HepG2 (cell line): ENCODE measurements around the gene STC2. TPM values are rescaled to one million over a fixed set of nuclear protein-coding genes. Genes with fewer than 3 reads are reported as not detected.

ENCODE experiments used
- BHLHE40 ChIP-seq: IDR thresholded peaks from 2 replicates; pipeline ENCODE4 v1.6.1; 2011; ENCODE audit warnings: low read length, improper control_type of control experiment
- ELF3 ChIP-seq: IDR thresholded peaks from 2 replicates; pipeline ENCODE4 v1.6.1; 2016; ENCODE audit warnings: missing genetic modification reagents, missing compliant biosample characterization
- HDAC2 ChIP-seq: sonication (generic); formaldehyde crosslinking; IDR thresholded peaks from 2 replicates; pipeline ENCODE4 v1.4.0; 2020; ENCODE audit warnings: missing genetic modification reagents
- ISL2 ChIP-seq: sonication (generic); formaldehyde crosslinking; IDR thresholded peaks from 2 replicates; pipeline ENCODE4 v1.5.0; 2020; ENCODE audit warnings: missing genetic modification reagents
- MYNN ChIP-seq: sonication (generic); formaldehyde crosslinking; IDR thresholded peaks from 2 replicates; pipeline ENCODE4 v1.4.0; 2020; ENCODE audit warnings: mild to moderate bottlenecking, low read depth, missing genetic modification reagents
- NKX3-1 ChIP-seq: sonication (generic); formaldehyde crosslinking; IDR thresholded peaks from 2 replicates; pipeline ENCODE4 v1.5.0; 2020; ENCODE audit warnings: missing genetic modification reagents
- RBM39 ChIP-seq: fragments of 200-400 bp; formaldehyde crosslinking; IDR thresholded peaks from one replicate; pipeline ENCODE4 v1.6.1; 2018; ENCODE audit warnings: antibody characterized with exemption, mild to moderate bottlenecking, low read depth, low read length; ENCODE audit not compliant: poor library complexity, severe bottlenecking
- REPIN1 ChIP-seq: sonication (generic); formaldehyde crosslinking; IDR thresholded peaks from 2 replicates; pipeline ENCODE4 v1.8.0; 2022; ENCODE audit warnings: missing genetic modification reagents, low read depth, mild to moderate bottlenecking, borderline replicate concordance
- SP140L ChIP-seq: sonication (generic); formaldehyde crosslinking; IDR thresholded peaks from 2 replicates; pipeline ENCODE4 v1.4.0; 2020; ENCODE audit warnings: missing genetic modification reagents, borderline replicate concordance
- SP5 ChIP-seq: IDR thresholded peaks from 2 replicates; pipeline ENCODE4 v1.6.1; 2016; ENCODE audit warnings: low read depth, borderline replicate concordance
- TP53 ChIP-seq: sonication (generic); formaldehyde crosslinking; conservative IDR thresholded peaks from 2 replicates; pipeline ENCODE4 v1.4.0; 2020; ENCODE audit warnings: missing genetic modification reagents
- ZNF121 ChIP-seq: sonication (generic); formaldehyde crosslinking; IDR thresholded peaks from 2 replicates; pipeline ENCODE4 v1.5.0; 2020; ENCODE audit warnings: mild to moderate bottlenecking, missing genetic modification reagents
- ZNF263 ChIP-seq: sonication (generic); formaldehyde crosslinking; IDR thresholded peaks from 2 replicates; pipeline ENCODE4 v1.4.0; 2020; ENCODE audit warnings: missing genetic modification reagents
- ZNF460 ChIP-seq: sonication (generic); formaldehyde crosslinking; IDR thresholded peaks from 2 replicates; pipeline ENCODE4 v1.5.1; 2020; ENCODE audit warnings: missing genetic modification reagents, mild to moderate bottlenecking, borderline replicate concordance
- ZNF556 ChIP-seq: sonication (generic); formaldehyde crosslinking; IDR thresholded peaks from 2 replicates; pipeline ENCODE4 v1.4.0; 2020; ENCODE audit warnings: mild to moderate bottlenecking, missing genetic modification reagents, borderline replicate concordance
- ZNF629 ChIP-seq: sonication (generic); formaldehyde crosslinking; conservative IDR thresholded peaks from 2 replicates; pipeline ENCODE4 v1.5.0; 2020; ENCODE audit warnings: missing genetic modification reagents
- polyA plus RNA-seq, 8 experiments: library from polyadenylated mRNA; depleted of rRNA in 3 of 8; stranded (reverse) in 7 of 8; unstranded in 1 of 8; fragments of >200 nt; fragmentation: Illumina TruSeq in 4 of 8; extraction: Trizol in 4 of 8; gene quantifications; 2 replicates each; pipeline versions ENCODE4 v1.2.1 to v1.2.3, GENCODE V29; 2011 to 2016; ENCODE audit warnings: low read depth in 4 of 8, missing spikeins in 1 of 8, mixed read lengths in 1 of 8; ENCODE audit not compliant: insufficient read depth in 1 of 8
- total RNA-seq, 5 experiments: library from RNA; depleted of rRNA; stranded (reverse); fragments of >200 nt; fragmentation: Illumina TruSeq; extraction: Trizol; gene quantifications; 2 replicates each; pipeline ENCODE4 v1.2.3, GENCODE V29; 2016; ENCODE audit warnings: low read depth in 1 of 5
- TF ChIP-seq, protein P1 (sequence below): sonication (generic); formaldehyde crosslinking; IDR thresholded peaks from 2 replicates; pipeline ENCODE4 v1.4.0; 2020; ENCODE audit warnings: missing genetic modification reagents, borderline replicate concordance
- TF ChIP-seq, protein P2 (sequence below): IDR thresholded peaks from 2 replicates; pipeline ENCODE4 v1.6.1; 2016; ENCODE audit warnings: low read depth, control low read depth
- TF ChIP-seq, protein P3 (sequence below): sonication (generic); formaldehyde crosslinking; IDR thresholded peaks from 2 replicates; pipeline ENCODE4 v1.5.0; 2020; ENCODE audit warnings: missing genetic modification reagents, mild to moderate bottlenecking, borderline replicate concordance
- TF ChIP-seq, protein P4 (sequence below): sonication (generic); formaldehyde crosslinking; IDR thresholded peaks from 2 replicates; pipeline ENCODE4 v1.4.0; 2020; ENCODE audit warnings: missing genetic modification reagents

Gene STC2
- total and polyA plus RNA-seq, 2 of the 13 experiments (the other 11 are each of a cell fraction or from before 2014, with no cell fraction given) = 27.1 to 69.2 TPM

DNA sequence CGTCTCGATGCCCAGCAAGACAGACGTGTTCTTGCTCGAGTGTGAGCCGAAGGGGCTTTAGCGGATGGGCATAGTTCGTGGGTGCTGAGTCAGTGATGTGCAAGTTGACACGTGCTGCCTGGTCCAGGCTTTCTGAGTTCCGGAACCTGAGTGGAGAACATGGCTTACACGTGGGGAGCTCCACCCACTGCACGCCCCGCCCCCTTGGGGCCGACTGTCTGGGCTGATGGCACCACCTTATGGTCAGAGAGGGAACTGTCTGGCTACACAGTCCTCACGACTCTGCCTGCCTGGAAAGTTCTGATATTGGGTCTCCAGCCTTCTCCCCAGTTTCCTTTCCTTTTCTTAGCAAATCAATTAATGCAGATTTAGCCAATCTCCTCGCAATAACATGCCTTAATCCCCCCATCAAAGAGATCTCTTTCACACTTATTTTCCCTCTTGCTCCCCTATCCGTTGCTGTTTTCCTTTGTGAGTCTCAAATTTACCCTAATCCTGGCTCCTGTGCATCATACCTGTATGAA lies 3.8 kb upstream of the STC2 start (continued):
- TF ChIP-seq TP53 (CRISPR knock-in tag) = peak; percentile 73; the same call in 1 of the 2 replicates
- TF ChIP-seq, protein P1, sequence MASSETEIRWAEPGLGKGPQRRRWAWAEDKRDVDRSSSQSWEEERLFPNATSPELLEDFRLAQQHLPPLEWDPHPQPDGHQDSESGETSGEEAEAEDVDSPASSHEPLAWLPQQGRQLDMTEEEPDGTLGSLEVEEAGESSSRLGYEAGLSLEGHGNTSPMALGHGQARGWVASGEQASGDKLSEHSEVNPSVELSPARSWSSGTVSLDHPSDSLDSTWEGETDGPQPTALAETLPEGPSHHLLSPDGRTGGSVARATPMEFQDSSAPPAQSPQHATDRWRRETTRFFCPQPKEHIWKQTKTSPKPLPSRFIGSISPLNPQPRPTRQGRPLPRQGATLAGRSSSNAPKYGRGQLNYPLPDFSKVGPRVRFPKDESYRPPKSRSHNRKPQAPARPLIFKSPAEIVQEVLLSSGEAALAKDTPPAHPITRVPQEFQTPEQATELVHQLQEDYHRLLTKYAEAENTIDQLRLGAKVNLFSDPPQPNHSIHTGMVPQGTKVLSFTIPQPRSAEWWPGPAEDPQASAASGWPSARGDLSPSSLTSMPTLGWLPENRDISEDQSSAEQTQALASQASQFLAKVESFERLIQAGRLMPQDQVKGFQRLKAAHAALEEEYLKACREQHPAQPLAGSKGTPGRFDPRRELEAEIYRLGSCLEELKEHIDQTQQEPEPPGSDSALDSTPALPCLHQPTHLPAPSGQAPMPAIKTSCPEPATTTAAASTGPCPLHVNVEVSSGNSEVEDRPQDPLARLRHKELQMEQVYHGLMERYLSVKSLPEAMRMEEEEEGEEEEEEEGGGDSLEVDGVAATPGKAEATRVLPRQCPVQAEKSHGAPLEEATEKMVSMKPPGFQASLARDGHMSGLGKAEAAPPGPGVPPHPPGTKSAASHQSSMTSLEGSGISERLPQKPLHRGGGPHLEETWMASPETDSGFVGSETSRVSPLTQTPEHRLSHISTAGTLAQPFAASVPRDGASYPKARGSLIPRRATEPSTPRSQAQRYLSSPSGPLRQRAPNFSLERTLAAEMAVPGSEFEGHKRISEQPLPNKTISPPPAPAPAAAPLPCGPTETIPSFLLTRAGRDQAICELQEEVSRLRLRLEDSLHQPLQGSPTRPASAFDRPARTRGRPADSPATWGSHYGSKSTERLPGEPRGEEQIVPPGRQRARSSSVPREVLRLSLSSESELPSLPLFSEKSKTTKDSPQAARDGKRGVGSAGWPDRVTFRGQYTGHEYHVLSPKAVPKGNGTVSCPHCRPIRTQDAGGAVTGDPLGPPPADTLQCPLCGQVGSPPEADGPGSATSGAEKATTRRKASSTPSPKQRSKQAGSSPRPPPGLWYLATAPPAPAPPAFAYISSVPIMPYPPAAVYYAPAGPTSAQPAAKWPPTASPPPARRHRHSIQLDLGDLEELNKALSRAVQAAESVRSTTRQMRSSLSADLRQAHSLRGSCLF (CRISPR knock-in tag) = no peak
- TF ChIP-seq, protein P2, sequence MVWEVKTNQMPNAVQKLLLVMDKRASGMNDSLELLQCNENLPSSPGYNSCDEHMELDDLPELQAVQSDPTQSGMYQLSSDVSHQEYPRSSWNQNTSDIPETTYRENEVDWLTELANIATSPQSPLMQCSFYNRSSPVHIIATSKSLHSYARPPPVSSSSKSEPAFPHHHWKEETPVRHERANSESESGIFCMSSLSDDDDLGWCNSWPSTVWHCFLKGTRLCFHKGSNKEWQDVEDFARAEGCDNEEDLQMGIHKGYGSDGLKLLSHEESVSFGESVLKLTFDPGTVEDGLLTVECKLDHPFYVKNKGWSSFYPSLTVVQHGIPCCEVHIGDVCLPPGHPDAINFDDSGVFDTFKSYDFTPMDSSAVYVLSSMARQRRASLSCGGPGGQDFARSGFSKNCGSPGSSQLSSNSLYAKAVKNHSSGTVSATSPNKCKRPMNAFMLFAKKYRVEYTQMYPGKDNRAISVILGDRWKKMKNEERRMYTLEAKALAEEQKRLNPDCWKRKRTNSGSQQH (CRISPR knock-in tag) = 0 out of 2 replicates have a peak, but pooled peaks have one; percentile 73
- TF ChIP-seq NKX3-1 = peak; percentile 67; the same call in 1 of the 2 replicates
- peak; percentile 34; the same call in 1 of the 2 replicates for TF ChIP-seq REPIN1 (CRISPR knock-in tag)
- TF ChIP-seq ZNF121 (CRISPR knock-in tag) = no peak
- no peak for TF ChIP-seq ZNF629 (CRISPR knock-in tag)
- TF ChIP-seq, protein P3, sequence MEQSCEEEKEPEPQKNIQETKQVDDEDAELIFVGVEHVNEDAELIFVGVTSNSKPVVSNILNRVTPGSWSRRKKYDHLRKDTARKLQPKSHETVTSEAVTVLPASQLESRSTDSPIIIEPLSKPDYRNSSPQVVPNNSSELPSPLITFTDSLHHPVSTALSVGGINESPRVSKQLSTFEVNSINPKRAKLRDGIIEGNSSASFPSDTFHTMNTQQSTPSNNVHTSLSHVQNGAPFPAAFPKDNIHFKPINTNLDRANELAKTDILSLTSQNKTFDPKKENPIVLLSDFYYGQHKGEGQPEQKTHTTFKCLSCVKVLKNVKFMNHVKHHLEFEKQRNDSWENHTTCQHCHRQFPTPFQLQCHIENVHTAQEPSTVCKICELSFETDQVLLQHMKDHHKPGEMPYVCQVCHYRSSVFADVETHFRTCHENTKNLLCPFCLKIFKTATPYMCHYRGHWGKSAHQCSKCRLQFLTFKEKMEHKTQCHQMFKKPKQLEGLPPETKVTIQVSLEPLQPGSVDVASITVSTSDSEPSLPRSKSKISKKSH = peak; percentile 94
- no peak for TF ChIP-seq ZNF460
- TF ChIP-seq HDAC2 (CRISPR knock-in tag) = peak; percentile 72
- TF ChIP-seq, protein P4, sequence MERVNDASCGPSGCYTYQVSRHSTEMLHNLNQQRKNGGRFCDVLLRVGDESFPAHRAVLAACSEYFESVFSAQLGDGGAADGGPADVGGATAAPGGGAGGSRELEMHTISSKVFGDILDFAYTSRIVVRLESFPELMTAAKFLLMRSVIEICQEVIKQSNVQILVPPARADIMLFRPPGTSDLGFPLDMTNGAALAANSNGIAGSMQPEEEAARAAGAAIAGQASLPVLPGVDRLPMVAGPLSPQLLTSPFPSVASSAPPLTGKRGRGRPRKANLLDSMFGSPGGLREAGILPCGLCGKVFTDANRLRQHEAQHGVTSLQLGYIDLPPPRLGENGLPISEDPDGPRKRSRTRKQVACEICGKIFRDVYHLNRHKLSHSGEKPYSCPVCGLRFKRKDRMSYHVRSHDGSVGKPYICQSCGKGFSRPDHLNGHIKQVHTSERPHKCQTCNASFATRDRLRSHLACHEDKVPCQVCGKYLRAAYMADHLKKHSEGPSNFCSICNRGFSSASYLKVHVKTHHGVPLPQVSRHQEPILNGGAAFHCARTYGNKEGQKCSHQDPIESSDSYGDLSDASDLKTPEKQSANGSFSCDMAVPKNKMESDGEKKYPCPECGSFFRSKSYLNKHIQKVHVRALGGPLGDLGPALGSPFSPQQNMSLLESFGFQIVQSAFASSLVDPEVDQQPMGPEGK = 0 out of 2 replicates have a peak, but pooled peaks have one; percentile 30
- 0 out of 2 replicates have a peak, but pooled peaks have one; percentile 31 for TF ChIP-seq ZNF556 (CRISPR knock-in tag)
- TF ChIP-seq SP5 (CRISPR knock-in tag) = peak; percentile 86
- no peak for TF ChIP-seq RBM39
- TF ChIP-seq ZNF263 = 0 out of 2 replicates have a peak, but pooled peaks have one; percentile 20
- TF ChIP-seq SP140L (CRISPR knock-in tag) = no peak
- TF ChIP-seq BHLHE40 = peak; percentile 86
- TF ChIP-seq ISL2 (CRISPR knock-in tag) = peak; percentile 48; the same call in 1 of the 2 replicates
- TF ChIP-seq ELF3 (CRISPR knock-in tag) = peak; percentile 56
- TF ChIP-seq MYNN (CRISPR knock-in tag) = peak; percentile 38; the same call in 1 of the 2 replicates
